H9 (cell line): Measurements from ENCODE around the gene OTOS. TPM values are rescaled to one million over a fixed set of nuclear protein-coding genes. Genes with fewer than 3 reads are reported as not detected.
A peak's percentile ranks its signal among the peaks of the same experiment; 100 is the strongest.

Experiments
- DNase-seq: peaks from one replicate; pipeline ENCODE4 v3.0.0-alpha.2; 2017
- H2AFZ ChIP-seq: one replicate; pipeline ENCODE4 v1.6.1; 2013; ENCODE audit warnings: mild to moderate bottlenecking, low read length, control low read depth, moderate library complexity
- H2AK5ac ChIP-seq: 2 replicates; pipeline ENCODE4 v1.6.1; 2013; ENCODE audit warnings: low read length, control low read depth, mixed read lengths; ENCODE audit not compliant: insufficient read length
- H2BK120ac ChIP-seq: one replicate; pipeline ENCODE4 v1.6.1; 2013; ENCODE audit warnings: low read depth, mild to moderate bottlenecking, low read length, control low read depth, inconsistent platforms; ENCODE audit not compliant: poor library complexity, severe bottlenecking
- H2BK12ac ChIP-seq: 2 replicates; pipeline ENCODE4 v1.6.1; 2013; ENCODE audit warnings: low read length, control low read depth, mixed read lengths, low read depth; ENCODE audit not compliant: insufficient read length
- H2BK15ac ChIP-seq: 2 replicates; pipeline ENCODE4 v1.6.1; 2013; ENCODE audit warnings: low read depth, low read length, control low read depth
- H2BK20ac ChIP-seq: one replicate; pipeline ENCODE4 v1.6.1; 2013; ENCODE audit warnings: low read depth, mild to moderate bottlenecking, low read length, control low read depth, inconsistent platforms; ENCODE audit not compliant: poor library complexity, severe bottlenecking
- H2BK5ac ChIP-seq: 2 replicates; pipeline ENCODE4 v1.6.1; 2013; ENCODE audit warnings: low read length, control low read depth, mixed read lengths; ENCODE audit not compliant: insufficient read length
- H3K14ac ChIP-seq: 2 replicates; pipeline ENCODE4 v1.6.1; 2013; ENCODE audit warnings: low read length, control low read depth; ENCODE audit not compliant: insufficient read depth
- H3K18ac ChIP-seq: 2 replicates; pipeline ENCODE4 v1.6.1; 2013; ENCODE audit warnings: low read depth, mild to moderate bottlenecking, mixed read lengths, low read length, control low read depth; ENCODE audit not compliant: insufficient read length
- H3K23ac ChIP-seq: 2 replicates; pipeline ENCODE4 v1.6.1; 2013; ENCODE audit warnings: low read length, control low read depth, mixed read lengths, low read depth; ENCODE audit not compliant: insufficient read length
- H3K23me2 ChIP-seq: 2 replicates; pipeline ENCODE4 v1.6.1; 2013; ENCODE audit warnings: low read depth, mild to moderate bottlenecking, mixed read lengths, low read length, control low read depth; ENCODE audit not compliant: insufficient read length, poor library complexity, severe bottlenecking
- H3K27ac ChIP-seq: 2 replicates; pipeline ENCODE4 v1.5.1; 2013; ENCODE audit warnings: low read length, control low read depth, mixed read lengths, low read depth; ENCODE audit not compliant: insufficient read length
- H3K27me3 ChIP-seq: 2 replicates; pipeline ENCODE4 v1.6.1; 2013; ENCODE audit warnings: low read length, control low read depth, inconsistent platforms; ENCODE audit not compliant: insufficient read depth
- H3K4ac ChIP-seq: 2 replicates; pipeline ENCODE4 v1.6.1; 2013; ENCODE audit warnings: low read depth, mild to moderate bottlenecking, control low read depth, inconsistent platforms, low read length, moderate library complexity
- H3K4me1 ChIP-seq: 2 replicates; pipeline ENCODE4 v1.6.1; 2013; ENCODE audit warnings: low read length, control low read depth, inconsistent platforms; ENCODE audit not compliant: insufficient read depth
- H3K4me2 ChIP-seq: 2 replicates; pipeline ENCODE4 v1.6.1; 2013; ENCODE audit warnings: low read length, control low read depth, mixed read lengths; ENCODE audit not compliant: insufficient read length, insufficient read depth
- H3K56ac ChIP-seq: 2 replicates; pipeline ENCODE4 v1.6.1; 2013; ENCODE audit warnings: low read depth, mild to moderate bottlenecking, mixed read lengths, low read length, control low read depth; ENCODE audit not compliant: insufficient read length
- H3K79me1 ChIP-seq: 2 replicates; pipeline ENCODE4 v1.6.1; 2013; ENCODE audit warnings: low read depth, mild to moderate bottlenecking, moderate library complexity, low read length, control low read depth, inconsistent platforms; ENCODE audit not compliant: insufficient read depth, poor library complexity, severe bottlenecking
- H3K79me2 ChIP-seq: 2 replicates; pipeline ENCODE4 v1.6.1; 2013; ENCODE audit warnings: low read length, control low read depth, inconsistent platforms; ENCODE audit not compliant: insufficient read depth
- H3K9ac ChIP-seq: 2 replicates; pipeline ENCODE4 v1.6.1; 2013; ENCODE audit warnings: low read length, control low read depth, mixed read lengths; ENCODE audit not compliant: insufficient read length; ENCODE audit errors: extremely low read depth
- H3K9me3 ChIP-seq: one replicate; pipeline ENCODE4 v1.6.1; 2013; ENCODE audit warnings: low read depth, low read length, inconsistent platforms; ENCODE audit not compliant: control insufficient read depth
- H3T11ph ChIP-seq: one replicate; pipeline ENCODE4 v1.6.1; 2013; ENCODE audit warnings: mild to moderate bottlenecking, low read length, control low read depth, inconsistent platforms
- H4K20me1 ChIP-seq: one replicate; pipeline ENCODE4 v1.6.1; 2013; ENCODE audit not compliant: control insufficient read depth, insufficient read length, insufficient read depth
- H4K5ac ChIP-seq: 2 replicates; pipeline ENCODE4 v1.6.1; 2013; ENCODE audit warnings: low read depth, mild to moderate bottlenecking, mixed read lengths, low read length, control low read depth; ENCODE audit not compliant: insufficient read length
- H4K8ac ChIP-seq: replicated peaks from 2 replicates; pipeline ENCODE4 v1.6.1; 2013; ENCODE audit warnings: low read length, control low read depth, mixed read lengths, low read depth; ENCODE audit not compliant: insufficient read length
- H4K91ac ChIP-seq: 2 replicates; pipeline ENCODE4 v1.6.1; 2013; ENCODE audit warnings: low read depth, mild to moderate bottlenecking, moderate library complexity, mixed read lengths, low read length, control low read depth; ENCODE audit not compliant: insufficient read length
- H3K27ac Mint-ChIP-seq, 3 experiments: 2 replicates in 2 of 3; 3 replicates in 1 of 3; pipeline ENCODE4 v1.8.0; 2020 to 2021; ENCODE audit warnings: mixed read lengths in 3 of 3, mild to moderate bottlenecking in 1 of 3, moderate library complexity in 1 of 3
- H3K27me3 Mint-ChIP-seq: 2 replicates; pipeline ENCODE4 v1.8.0; 2021; ENCODE audit warnings: low read depth, mild to moderate bottlenecking, moderate library complexity, mixed read lengths
- H3K36me3 Mint-ChIP-seq, 3 experiments: 2 replicates in 2 of 3; 3 replicates in 1 of 3; pipeline ENCODE4 v1.8.0; 2020 to 2021; ENCODE audit warnings: low read depth in 3 of 3, mixed read lengths in 3 of 3; ENCODE audit not compliant: insufficient read depth in 1 of 3
- H3K4me1 Mint-ChIP-seq, 2 experiments: 2 replicates each; pipeline ENCODE4 v1.8.0; 2020; ENCODE audit warnings: mixed read lengths in 2 of 2
- H3K4me3 Mint-ChIP-seq, 2 experiments: 2 replicates in 1 of 2; 3 replicates in 1 of 2; pipeline ENCODE4 v1.8.0; 2020 to 2021; ENCODE audit warnings: mild to moderate bottlenecking in 2 of 2, mixed read lengths in 2 of 2, moderate library complexity in 1 of 2
- H3K9me3 Mint-ChIP-seq, 2 experiments: 2 replicates in 1 of 2; 3 replicates in 1 of 2; pipeline ENCODE4 v1.8.0; 2020; ENCODE audit warnings: mild to moderate bottlenecking in 2 of 2, mixed read lengths in 2 of 2, moderate library complexity in 1 of 2
- CTCF ChIP-seq: fragments of 200-600 bp; sonication (generic); conservative IDR thresholded peaks from 3 replicates; pipeline ENCODE4 v1.8.0; 2021; ENCODE audit warnings: antibody characterized with exemption, mild to moderate bottlenecking
- WGBS: extraction: QIAGEN DNeasy Blood & Tissue Kit; methylation state at CpG from one replicate; pipeline ENCODE4 v1.1.7; 2013; ENCODE audit warnings: missing lambda C conversion rate, low lambda C conversion rate, mixed read lengths; ENCODE audit not compliant: insufficient read length; ENCODE audit errors: extremely low coverage; 5-methylcytosine and 5-hydroxymethylcytosine counted together
- total RNA-seq: library from RNA; stranded (reverse); gene quantifications from 2 replicates; pipeline ENCODE4 v1.2.1, GENCODE V29; 2021

Gene OTOS
- total RNA-seq, 1 experiment from 2014 or later, result not detected

GRCh38 chr2:240182001-240182400, 41.5 kb upstream of the OTOS start:
- no peak overlapping the region for H2BK20ac ChIP-seq
- no peaks in the 10 kb centered on the region for H3K79me1 ChIP-seq
- no peak overlapping the region for H2BK5ac ChIP-seq
- no peak overlapping the region for H3K27ac ChIP-seq
- H4K8ac ChIP-seq, result no peak overlapping the region
- H3K9me3 ChIP-seq, result no peaks in the 10 kb centered on the region
- no peak overlapping the region for H3K18ac ChIP-seq
- Mint-ChIP-seq H3K27ac (peak overlapping the region in 1 of 3 experiments; percentile 89; a peak in 2 of 7 replicates), H3K4me3 (no peak overlapping the region), H3K9me3 (peaks cover 7 to 12% of the 10 kb centered on the region in 2 experiments; a peak in 3 of 5 replicates), H3K36me3 (peaks cover 0 to 7% (median 2%) of the 10 kb centered on the region in 3 experiments; a peak in 3 of 7 replicates), H3K27me3 (peaks cover 15% of the 10 kb centered on the region), H3K4me1 (peaks cover 0 to 8% of the 10 kb centered on the region in 2 experiments; a peak in 1 of 4 replicates)
- no peak overlapping the region for H4K91ac ChIP-seq
- no peak overlapping the region for H2BK120ac ChIP-seq
- H2BK12ac ChIP-seq, result no peak overlapping the region
- no peak for TF ChIP-seq CTCF
- WGBS, result no CpG with 5 or more reads among the region's 5 CpGs
- no peak overlapping the region; the same call in 1 of the 2 replicates for H3K14ac ChIP-seq
- DNase-seq, result no peak
- H3K23ac ChIP-seq, result no peak overlapping the region
- H3K4me1 ChIP-seq, result no peaks in the 10 kb centered on the region
- H2AFZ ChIP-seq, result no peak overlapping the region
- H2BK15ac ChIP-seq, result no peak overlapping the region
- H2AK5ac ChIP-seq, result no peak overlapping the region
- H4K5ac ChIP-seq, result no peak overlapping the region
- H3K79me2 ChIP-seq, result no peaks in the 10 kb centered on the region
- no peak overlapping the region for H3K4ac ChIP-seq
- H3K56ac ChIP-seq, result no peak overlapping the region
- H3K27me3 ChIP-seq, result no peaks in the 10 kb centered on the region
- H3K23me2 ChIP-seq, result no peaks in the 10 kb centered on the region
- no peak overlapping the region for H3K4me2 ChIP-seq
- H3K9ac ChIP-seq, result no peak overlapping the region
- no peaks in the 10 kb centered on the region for H4K20me1 ChIP-seq
- no peak overlapping the region for H3T11ph ChIP-seq
